H7 (cell line): ENCODE results near the gene AOC2. TPM values are rescaled to one million over a fixed set of nuclear protein-coding genes. Genes with fewer than 3 reads are reported as not detected.
A peak's percentile ranks its signal among the peaks of the same experiment; 100 is the strongest.

Experiments
- DNase-seq: peaks from one replicate; pipeline ENCODE4 v3.0.0; 2012
- H3K27me3 ChIP-seq: 2 replicates; pipeline ENCODE4 v1.6.0; 2011; ENCODE audit warnings: mild to moderate bottlenecking, low read length; ENCODE audit not compliant: control insufficient read depth, insufficient read depth
- H3K36me3 ChIP-seq: replicated peaks from 2 replicates; pipeline ENCODE4 v1.5.1; 2011; ENCODE audit warnings: low read length; ENCODE audit not compliant: control insufficient read depth, insufficient read depth
- H3K4me3 ChIP-seq: 2 replicates; pipeline ENCODE4 v1.5.1; 2011; ENCODE audit warnings: low read depth, mild to moderate bottlenecking, control low read depth, low read length, moderate library complexity; ENCODE audit not compliant: insufficient read depth
- total RNA-seq: library from RNA; depleted of rRNA; stranded (reverse); fragments of >200 nt; shearing (Covaris generic); gene quantifications from 2 replicates; pipeline ENCODE4 v1.2.3, GENCODE V29; 2014

AOC2 gene
- total RNA-seq, 1 experiment from 2014 or later = 1.9 TPM

GRCh38 chr17:42817866-42818265 is 26.5 kb upstream of the AOC2 start:
- no peaks in the 10 kb centered on the region for H3K27me3 ChIP-seq
- H3K4me3 ChIP-seq = no peak overlapping the region
- peaks cover 39% of the 10 kb centered on the region for H3K36me3 ChIP-seq
- DNase-seq = no peak

- no peaks in the 10 kb centered on the region for H3K27me3 ChIP-seq
- DNase-seq = no peak
- H3K36me3 ChIP-seq = peaks cover 39% of the 10 kb centered on the region
- no peak overlapping the region for H3K4me3 ChIP-seq
Observed at GRCh38 chr17:42818379-42818778, 26.0 kb upstream of the AOC2 start.

- DNase-seq = peak; percentile 86
- Histone ChIP-seq H3K27me3 (no peaks in the 10 kb centered on the region), H3K36me3 (peaks cover 30% of the 10 kb centered on the region), H3K4me3 (no peak overlapping the region)
Observed at GRCh38 chr17:42819939-42820535, 24.3 kb upstream of the AOC2 start.

- Histone ChIP-seq H3K36me3 (peaks cover 23% of the 10 kb centered on the region), H3K27me3 (no peaks in the 10 kb centered on the region)
- no peak for DNase-seq
Observed at GRCh38 chr17:42821176-42821575, 23.2 kb upstream of the AOC2 start.

GRCh38 chr17:42827472-42827871 is 16.9 kb upstream of the AOC2 start:
- Histone ChIP-seq H3K36me3 (no peaks in the 10 kb centered on the region), H3K4me3 (no peak overlapping the region), H3K27me3 (no peaks in the 10 kb centered on the region; the same call in 1 of the 2 replicates)
- no peak for DNase-seq

More at GRCh38 chr17:42821176-42821575, 23.2 kb upstream of the AOC2 start:
- no peak overlapping the region for H3K4me3 ChIP-seq

- no peak for DNase-seq
- Histone ChIP-seq H3K27me3 (no peaks in the 10 kb centered on the region; the same call in 1 of the 2 replicates), H3K4me3 (no peak overlapping the region), H3K36me3 (peaks cover 7% of the 10 kb centered on the region)
Observed at GRCh38 chr17:42830971-42831370, 13.4 kb upstream of the AOC2 start.

- Histone ChIP-seq H3K36me3 (peaks cover 12% of the 10 kb centered on the region), H3K27me3 (no peaks in the 10 kb centered on the region; the same call in 1 of the 2 replicates), H3K4me3 (peak overlapping the region; percentile 99)
- no peak for DNase-seq
Observed at GRCh38 chr17:42832213-42832933, 12.0 kb upstream of the AOC2 start.

- peak; percentile 96 for DNase-seq
- Histone ChIP-seq H3K27me3 (no peaks in the 10 kb centered on the region; the same call in 1 of the 2 replicates), H3K4me3 (peak within 1 kb of the TSS; percentile 99), H3K36me3 (peaks cover 19% of the 10 kb centered on the region)
Observed at GRCh38 chr17:42832934-42833766, 11.2 kb upstream of the AOC2 start, which contains the start of gene PSME3. Gene PSME3, plus strand, starts transcription at chr17:42833397. Its CDS starts 235 bp downstream, at chr17:42833632.

GRCh38 chr17:42833767-42834422 is 10.5 kb upstream of the AOC2 start:
- Histone ChIP-seq H3K27me3 (no peaks in the 10 kb centered on the region), H3K36me3 (peaks cover 25% of the 10 kb centered on the region), H3K4me3 (peak overlapping the region; percentile 99)
- DNase-seq = no peak

- Histone ChIP-seq H3K36me3 (peaks cover 31% of the 10 kb centered on the region), H3K27me3 (no peaks in the 10 kb centered on the region), H3K4me3 (no peak overlapping the region)
- no peak for DNase-seq
Observed at GRCh38 chr17:42835732-42836131, 8.6 kb upstream of the AOC2 start.

GRCh38 chr17:42841975-42842685 is 2.2 kb upstream of the AOC2 start:
- H3K36me3 ChIP-seq = peaks cover 51% of the 10 kb centered on the region
- DNase-seq = no peak
- no peaks in the 10 kb centered on the region for H3K27me3 ChIP-seq
- H3K4me3 ChIP-seq = no peak overlapping the region

- Histone ChIP-seq H3K4me3 (no peak overlapping the region), H3K27me3 (no peaks in the 10 kb centered on the region), H3K36me3 (peaks cover 42% of the 10 kb centered on the region)
- peak; percentile 91 for DNase-seq
Observed at GRCh38 chr17:42843358-42843934, 934 bp upstream of the AOC2 start.

- Histone ChIP-seq H3K4me3 (no peak overlapping the region), H3K36me3 (peaks cover 31% of the 10 kb centered on the region), H3K27me3 (no peaks in the 10 kb centered on the region)
- peak; percentile 35 for DNase-seq
Observed at GRCh38 chr17:42844761-42845555, 578 bp downstream of the AOC2 start.
